DOHH2 (cell line): ENCODE results near the gene TXNRD2.

Source experiments
- H3F3A ChIP-seq: fragments of 200-600 bp; sonication (generic), shearing (Covaris generic); 2 replicates; pipeline ENCODE4 v1.6.0; 2016; ENCODE audit warnings: antibody characterized with exemption, mild to moderate bottlenecking; ENCODE audit not compliant: control insufficient read depth, insufficient read depth
- H3K27ac ChIP-seq: fragments of 200-600 bp; sonication (generic); 2 replicates; pipeline ENCODE4 v1.5.1; 2014; ENCODE audit warnings: low read depth, mild to moderate bottlenecking, low read length, moderate library complexity
- H3K27me3 ChIP-seq: fragments of 200-600 bp; sonication (generic); 2 replicates; pipeline ENCODE4 v1.6.1; 2014; ENCODE audit warnings: mild to moderate bottlenecking, low read length, mixed read lengths; ENCODE audit not compliant: control insufficient read depth
- H3K36me3 ChIP-seq: fragments of 200-600 bp; sonication (generic); 2 replicates; pipeline ENCODE4 v1.6.1; 2014; ENCODE audit warnings: mild to moderate bottlenecking, low read length, moderate library complexity, mixed read lengths; ENCODE audit not compliant: control insufficient read depth
- H3K4me1 ChIP-seq: fragments of 200-600 bp; sonication (generic); 2 replicates; pipeline ENCODE4 v1.6.1; 2014; ENCODE audit warnings: mild to moderate bottlenecking, low read length, mixed read lengths; ENCODE audit not compliant: control insufficient read depth
- H3K4me2 ChIP-seq: fragments of 200-600 bp; sonication (generic); 2 replicates; pipeline ENCODE4 v1.6.0; 2014; ENCODE audit warnings: mild to moderate bottlenecking, low read length, moderate library complexity
- H3K4me3 ChIP-seq: fragments of 200-600 bp; sonication (generic); 2 replicates; pipeline ENCODE4 v1.5.1; 2014; ENCODE audit warnings: mild to moderate bottlenecking, low read length, mixed read lengths
- H3K79me2 ChIP-seq: fragments of 200-600 bp; sonication (generic); 2 replicates; pipeline ENCODE4 v1.6.1; 2014; ENCODE audit warnings: mild to moderate bottlenecking, low read length, mixed read lengths; ENCODE audit not compliant: control insufficient read depth
- H3K9me2 ChIP-seq: fragments of 200-600 bp; sonication (generic); replicated peaks from 2 replicates; pipeline ENCODE4 v1.6.1; 2014; ENCODE audit warnings: mild to moderate bottlenecking, low read length, mixed read lengths; ENCODE audit not compliant: control insufficient read depth
- H3K9me3 ChIP-seq: fragments of 200-600 bp; sonication (generic); 2 replicates; pipeline ENCODE4 v1.6.1; 2014; ENCODE audit warnings: antibody characterized with exemption, low read length, mixed read lengths; ENCODE audit not compliant: control insufficient read depth, insufficient read depth
- H4K20me1 ChIP-seq: fragments of 200-600 bp; sonication (generic); 2 replicates; pipeline ENCODE4 v1.6.0; 2014; ENCODE audit warnings: low read depth, mild to moderate bottlenecking, antibody characterized with exemption, low read length, moderate library complexity; ENCODE audit not compliant: control insufficient read depth, insufficient read depth
- CTCF ChIP-seq: fragments of 200-600 bp; sonication (generic); IDR thresholded peaks from one replicate; pipeline ENCODE4 v1.5.1; 2014; ENCODE audit warnings: antibody characterized with exemption, mild to moderate bottlenecking, low read depth, low read length; ENCODE audit not compliant: poor library complexity, severe bottlenecking
- EZH2phosphoT487 ChIP-seq: fragments of 200-600 bp; sonication (generic); IDR thresholded peaks from 2 replicates; pipeline ENCODE4 v1.6.1; 2017; ENCODE audit warnings: borderline replicate concordance, mild to moderate bottlenecking, antibody characterized with exemption, low read length, moderate library complexity, mixed read lengths

TXNRD2 gene

GRCh38 chr22:19859861-19860510 lies 81.6 kb downstream of the TXNRD2 start:
- TF ChIP-seq CTCF (no peak), EZH2phosphoT487 (no peak)
- H3K4me1 ChIP-seq, result peaks cover 17% of the 10 kb centered on the region
- H3K9me2 ChIP-seq, result no peaks in the 10 kb centered on the region
- H3K9me3 ChIP-seq, result no peaks in the 10 kb centered on the region
- peaks cover 18% of the 10 kb centered on the region for H3K36me3 ChIP-seq
- H3K4me3 ChIP-seq, result no peak overlapping the region
- H3K27ac ChIP-seq, result no peak overlapping the region
- peaks cover 28% of the 10 kb centered on the region for H3K79me2 ChIP-seq
- H3K4me2 ChIP-seq, result no peak overlapping the region
- H4K20me1 ChIP-seq, result no peaks in the 10 kb centered on the region
- H3F3A ChIP-seq, result no peaks in the 10 kb centered on the region
- H3K27me3 ChIP-seq, result no peaks in the 10 kb centered on the region

- Histone ChIP-seq H4K20me1 (peaks cover 18% of the 10 kb centered on the region), H3K4me1 (peaks cover 30% of the 10 kb centered on the region), H3K4me3 (no peak overlapping the region), H3K9me3 (no peaks in the 10 kb centered on the region), H3K36me3 (peaks cover 33% of the 10 kb centered on the region), H3K27me3 (no peaks in the 10 kb centered on the region), H3F3A (no peaks in the 10 kb centered on the region), H3K79me2 (peaks cover 52% of the 10 kb centered on the region), H3K9me2 (no peaks in the 10 kb centered on the region), H3K4me2 (no peak overlapping the region), H3K27ac (no peak overlapping the region)
- TF ChIP-seq CTCF (no peak), EZH2phosphoT487 (no peak)
Observed at GRCh38 chr22:19857382-19857781, 84.2 kb downstream of the TXNRD2 start.

- peaks cover 68% of the 10 kb centered on the region for H3K79me2 ChIP-seq
- H3F3A ChIP-seq, result no peaks in the 10 kb centered on the region
- peak overlapping the region; percentile 90 for H3K4me3 ChIP-seq
- TF ChIP-seq EZH2phosphoT487 (no peak), CTCF (no peak)
- H3K27ac ChIP-seq, result peak overlapping the region; percentile 77
- no peaks in the 10 kb centered on the region for H3K9me2 ChIP-seq
- H3K36me3 ChIP-seq, result peaks cover 49% of the 10 kb centered on the region
- H3K27me3 ChIP-seq, result no peaks in the 10 kb centered on the region
- H4K20me1 ChIP-seq, result peaks cover 18% of the 10 kb centered on the region
- no peaks in the 10 kb centered on the region for H3K9me3 ChIP-seq
- peaks cover 31% of the 10 kb centered on the region for H3K4me1 ChIP-seq
- H3K4me2 ChIP-seq, result peak overlapping the region; percentile 86
Observed at GRCh38 chr22:19855504-19856409, 85.9 kb downstream of the TXNRD2 start.
